ENCODE data around the gene SLC12A7. TPM values are rescaled to one million over a fixed set of nuclear protein-coding genes. Genes with fewer than 3 reads are reported as not detected.
"Not testable (repeated sequence)": the region's sequence is repeated elsewhere in the genome, so short reads cannot be mapped to it uniquely, and the experiment has no call there.

The SLC12A7 gene
- polyA plus RNA-seq, 1 donor (not counting 4 experiments of a cell fraction or from before 2014, with no cell fraction given): 1.5 TPM

- H4K20me1 ChIP-seq (ENCODE audit: control insufficient read depth, extremely low read depth, insufficient read depth, low read length): no peaks in the 10 kb centered on the region
- no peaks in the 10 kb centered on the region for H3K9me1 ChIP-seq (ENCODE audit: control insufficient read depth, extremely low read depth, insufficient read depth, low read length)
- no peak for DNase-seq (ENCODE audit: low read depth, low spot score)
- no peak overlapping the region for H2AFZ ChIP-seq (ENCODE audit: control insufficient read depth, low read length)
- H3K9me3 ChIP-seq (ENCODE audit: control insufficient read depth, low read depth, low read length): no peaks in the 10 kb centered on the region
- dilution Hi-C loops (cut with MboI; ENCODE audit: extremely low pct_ligation_motif_present, low sequenced_read_pairs): no loop called here
- H3K4me2 ChIP-seq (ENCODE audit: control insufficient read depth, extremely low read depth, insufficient read depth, low read depth, low read length): no peak overlapping the region
- no peak overlapping the region for H3K9ac ChIP-seq (ENCODE audit: control insufficient read depth, extremely low read depth, insufficient read depth, low read length)
- TF ChIP-seq CTCF (optimal IDR thresholded peaks at IDR 0.05 in 1 of 3, IDR thresholded peaks at IDR 0.05 in 1 of 3, conservative IDR thresholded peaks at IDR 0.05 in 1 of 3; ENCODE audit: extremely low read depth in 1 of 3, insufficient read depth in 2 of 3, low read length in 3 of 3): no peak
- TF ChIP-seq EZH2 (IDR thresholded peaks at IDR 0.05; ENCODE audit: low read length): no peak
- peaks cover 64% of the 10 kb centered on the region for H3K27me3 ChIP-seq (ENCODE audit: control insufficient read depth, extremely low read depth, insufficient read depth, low read length)
- H3K27ac ChIP-seq (ENCODE audit: control insufficient read depth, insufficient read depth, low read length): no peak overlapping the region
- no peak overlapping the region for H3K4me3 ChIP-seq (ENCODE audit: control insufficient read depth in 2 of 3, extremely low read depth in 1 of 3, insufficient read depth in 2 of 3, low read depth in 1 of 3, low read length in 3 of 3)
- no peaks in the 10 kb centered on the region for H3K79me2 ChIP-seq (ENCODE audit: control insufficient read depth, insufficient read depth, low read length)
- peaks cover 2% of the 10 kb centered on the region for H3K4me1 ChIP-seq (ENCODE audit: control insufficient read depth, extremely low read depth, insufficient read depth, low read length)
- FAIRE-seq: no peak
- H3K36me3 ChIP-seq (ENCODE audit: control insufficient read depth in 2 of 2, extremely low read depth in 1 of 2, insufficient read depth in 2 of 2, low read length in 2 of 2): no peaks in the 10 kb centered on the region
These were observed 17.3 kb upstream of the SLC12A7 start for GRCh38 chr5:1128977-1129710.

DNA sequence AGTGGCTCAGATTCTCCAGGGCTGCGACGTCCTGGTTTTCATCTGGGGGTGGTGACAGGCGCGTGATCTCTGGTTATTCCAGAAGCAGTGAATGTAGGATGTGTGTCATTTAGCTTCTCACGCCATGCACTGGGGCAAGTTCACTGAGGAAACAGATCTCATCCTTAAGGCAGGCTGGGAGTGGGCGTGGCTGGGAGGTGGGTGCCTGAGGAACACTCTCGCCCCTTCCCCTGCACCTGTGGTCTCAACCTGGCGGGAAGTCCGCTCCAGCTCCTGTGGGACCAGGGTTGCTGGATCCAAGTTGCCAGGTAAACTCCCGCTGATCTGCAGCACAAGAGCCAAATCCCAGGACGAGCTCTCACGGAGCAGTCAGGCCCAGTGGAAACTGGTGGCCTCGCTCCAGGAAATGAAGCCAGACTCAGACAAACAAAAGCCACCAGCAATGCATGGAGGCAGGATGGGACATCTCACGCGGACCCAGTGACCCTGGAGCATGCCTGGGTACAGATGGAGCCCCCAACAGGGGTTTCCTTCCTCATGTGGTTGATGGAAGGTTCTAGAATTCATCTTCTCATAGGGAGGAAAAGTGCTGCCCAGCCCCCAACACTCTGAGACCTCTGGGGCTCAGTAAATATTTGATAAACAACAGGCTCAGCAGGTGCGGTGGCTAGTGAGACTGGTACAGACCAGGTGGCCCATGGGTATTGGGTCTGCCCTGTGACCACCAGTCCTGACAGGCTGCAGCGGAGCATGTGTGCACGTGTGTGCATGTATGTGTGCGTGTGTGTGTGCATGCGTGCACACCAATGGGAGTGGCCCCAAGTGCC is 16.3 kb upstream of the SLC12A7 start:
- dilution Hi-C loops (cut with MboI; ENCODE audit: extremely low pct_ligation_motif_present, low sequenced_read_pairs): no loop called here
- H3K4me1 ChIP-seq (ENCODE audit: control insufficient read depth, extremely low read depth, insufficient read depth, low read length): peaks cover 2% of the 10 kb centered on the region
- no peak overlapping the region for H3K4me2 ChIP-seq (ENCODE audit: control insufficient read depth, extremely low read depth, insufficient read depth, low read depth, low read length)
- H4K20me1 ChIP-seq (ENCODE audit: control insufficient read depth, extremely low read depth, insufficient read depth, low read length): no peaks in the 10 kb centered on the region
- DNase-seq (ENCODE audit: low read depth, low spot score) (no peak), FAIRE-seq (no peak)
- peaks cover 57% of the 10 kb centered on the region for H3K27me3 ChIP-seq (ENCODE audit: control insufficient read depth, extremely low read depth, insufficient read depth, low read length)
- H3K27ac ChIP-seq (ENCODE audit: control insufficient read depth, insufficient read depth, low read length): no peak overlapping the region
- no peak for TF ChIP-seq CTCF (optimal IDR thresholded peaks at IDR 0.05 in 1 of 3, IDR thresholded peaks at IDR 0.05 in 1 of 3, conservative IDR thresholded peaks at IDR 0.05 in 1 of 3; ENCODE audit: extremely low read depth in 1 of 3, insufficient read depth in 2 of 3, low read length in 3 of 3)
- TF ChIP-seq EZH2 (IDR thresholded peaks at IDR 0.05; ENCODE audit: low read length): no peak
- H3K9ac ChIP-seq (ENCODE audit: control insufficient read depth, extremely low read depth, insufficient read depth, low read length): no peak overlapping the region
- H3K36me3 ChIP-seq (ENCODE audit: control insufficient read depth in 2 of 2, extremely low read depth in 1 of 2, insufficient read depth in 2 of 2, low read length in 2 of 2): no peaks in the 10 kb centered on the region
- no peaks in the 10 kb centered on the region for H3K9me1 ChIP-seq (ENCODE audit: control insufficient read depth, extremely low read depth, insufficient read depth, low read length)
- H3K79me2 ChIP-seq (ENCODE audit: control insufficient read depth, insufficient read depth, low read length): no peaks in the 10 kb centered on the region
- no peaks in the 10 kb centered on the region for H3K9me3 ChIP-seq (ENCODE audit: control insufficient read depth, low read depth, low read length)
- H2AFZ ChIP-seq (ENCODE audit: control insufficient read depth, low read length): no peak overlapping the region
- H3K4me3 ChIP-seq (ENCODE audit: control insufficient read depth in 2 of 3, extremely low read depth in 1 of 3, insufficient read depth in 2 of 3, low read depth in 1 of 3, low read length in 3 of 3): no peak overlapping the region

- H3K9me1 ChIP-seq (ENCODE audit: control insufficient read depth, extremely low read depth, insufficient read depth, low read length); dilution Hi-C loops (cut with MboI; ENCODE audit: extremely low pct_ligation_motif_present, low sequenced_read_pairs); H3K79me2 ChIP-seq (ENCODE audit: control insufficient read depth, insufficient read depth, low read length); H3K9me3 ChIP-seq (ENCODE audit: control insufficient read depth, low read depth, low read length); H3K36me3 ChIP-seq (ENCODE audit: control insufficient read depth in 2 of 2, extremely low read depth in 1 of 2, insufficient read depth in 2 of 2, low read length in 2 of 2); H3K27ac ChIP-seq (ENCODE audit: control insufficient read depth, insufficient read depth, low read length); H4K20me1 ChIP-seq (ENCODE audit: control insufficient read depth, extremely low read depth, insufficient read depth, low read length); H2AFZ ChIP-seq (ENCODE audit: control insufficient read depth, low read length); FAIRE-seq; H3K4me1 ChIP-seq (ENCODE audit: control insufficient read depth, extremely low read depth, insufficient read depth, low read length); H3K4me3 ChIP-seq (ENCODE audit: control insufficient read depth in 2 of 3, extremely low read depth in 1 of 3, insufficient read depth in 2 of 3, low read depth in 1 of 3, low read length in 3 of 3); DNase-seq (ENCODE audit: low read depth, low spot score); H3K9ac ChIP-seq (ENCODE audit: control insufficient read depth, extremely low read depth, insufficient read depth, low read length); H3K4me2 ChIP-seq (ENCODE audit: control insufficient read depth, extremely low read depth, insufficient read depth, low read depth, low read length): not testable (repeated sequence)
- H3K27me3 ChIP-seq (ENCODE audit: control insufficient read depth, extremely low read depth, insufficient read depth, low read length): peaks cover 51% of the 10 kb centered on the region
These were observed 13.8 kb upstream of the SLC12A7 start for GRCh38 chr5:1125695-1126094.

Measured in keratinocyte (primary cell).